GM12878 (cell line): ENCODE data around the gene NR2F2. TPM values are rescaled to one million over a fixed set of nuclear protein-coding genes. Genes with fewer than 3 reads are reported as not detected.

Experiments
- ATAC-seq: fragments of 200-7000 bp; cut with Tn5 transposase; 3 replicates; pipeline ENCODE4 v1.9.1; 2020; ENCODE audit warnings: mild to moderate bottlenecking, moderate library complexity
- BruUV-seq: library from RNA; stranded (reverse); fragments of 400-500 nt; replicated peaks from 2 replicates; lab custom pipeline; 2021; lab: Mats Ljungman, UMichigan
- CTCF ChIA-PET: fragments of 300-600 bp; sonication (Branson Sonifier 250); formaldehyde crosslinking; extraction: SDS; loops from one replicate; lab custom pipeline; 2021; ENCODE audit warnings: inconsistent platforms; lab: Yijun Ruan, JAX
- POLR2A ChIA-PET: fragments of 350-600 bp; formaldehyde crosslinking; extraction: SDS; loops from one replicate; lab custom pipeline; 2021; ENCODE audit warnings: inconsistent platforms; lab: Charles Lee
- RAD21 ChIA-PET: fragments of 300-600 bp; sonication (Branson Sonifier 250); formaldehyde crosslinking; loops from one replicate; lab custom pipeline; 2023; ENCODE audit warnings: antibody characterized with exemption; ENCODE audit not compliant: unreplicated experiment; lab: Charles Lee
- SMC1A ChIA-PET: fragments of 300-600 bp; sonication (Branson Sonifier 250); formaldehyde crosslinking; loops from one replicate; lab custom pipeline; 2023; ENCODE audit not compliant: unreplicated experiment, uncharacterized antibody; lab: Charles Lee
- DNase-seq: peaks from one replicate; pipeline ENCODE4 v3.0.0-alpha.2; 2011; ENCODE audit warnings: low read depth, low spot score
- FAIRE-seq: peaks from 3 replicates; lab custom pipeline; 2011; peaks lifted over from hg19 to GRCh38; lab: Jason Lieb, UNC
- H2AFZ ChIP-seq: 2 replicates; pipeline ENCODE4 v1.6.0; 2011; ENCODE audit warnings: low read depth, low read length, control low read depth; ENCODE audit not compliant: control insufficient read depth
- H3K27ac ChIP-seq: 2 replicates; pipeline ENCODE4 v1.5.1; 2011; ENCODE audit warnings: control low read depth; ENCODE audit not compliant: control insufficient read depth, insufficient read depth
- H3K27me3 ChIP-seq, 2 experiments: replicated peaks in 1 of 2; 2 replicates each; pipeline versions ENCODE4 v1.6.0 to v1.6.1; 2011; ENCODE audit warnings: low read length in 1 of 2; ENCODE audit not compliant: control insufficient read depth in 2 of 2, insufficient read depth in 2 of 2
- H3K36me3 ChIP-seq, 2 experiments: 2 replicates each; pipeline ENCODE4 v1.5.1; 2011; ENCODE audit warnings: low read length in 1 of 2; ENCODE audit not compliant: control insufficient read depth in 2 of 2, insufficient read depth in 2 of 2
- H3K4me1 ChIP-seq: 2 replicates; pipeline ENCODE4 v1.6.1; 2011; ENCODE audit warnings: mild to moderate bottlenecking, low read length, moderate library complexity, mixed read lengths; ENCODE audit not compliant: control insufficient read depth, insufficient read depth
- H3K4me2 ChIP-seq: 2 replicates; pipeline ENCODE4 v1.6.0; 2011; ENCODE audit warnings: control low read depth; ENCODE audit not compliant: control insufficient read depth, insufficient read depth
- H3K4me3 ChIP-seq: fragments of 200-600 bp; sonication (generic); 2 replicates; pipeline ENCODE4 v1.5.1; 2016
- H3K79me2 ChIP-seq: 2 replicates; pipeline ENCODE4 v1.6.0; 2011; ENCODE audit warnings: low read length; ENCODE audit not compliant: control insufficient read depth, insufficient read depth
- H3K9ac ChIP-seq: 2 replicates; pipeline ENCODE4 v1.8.0; 2011; ENCODE audit warnings: low read length, control low read depth, mixed read lengths; ENCODE audit not compliant: control insufficient read depth, insufficient read depth
- H3K9me3 ChIP-seq: replicated peaks from 3 replicates; pipeline ENCODE4 v1.5.1; 2011; ENCODE audit warnings: mild to moderate bottlenecking, low read length; ENCODE audit not compliant: control insufficient read depth, insufficient read depth
- H4K20me1 ChIP-seq: 2 replicates; pipeline ENCODE4 v1.6.0; 2011; ENCODE audit not compliant: control insufficient read depth, insufficient read depth
- MLLT1 ChIP-seq: fragments of 450-650 bp; IDR thresholded peaks from 2 replicates; pipeline ENCODE4 v1.6.1; 2016; ENCODE audit warnings: mild to moderate bottlenecking
- PKNOX1 ChIP-seq: fragments of 450-650 bp; IDR thresholded peaks from 2 replicates; pipeline ENCODE4 v1.6.1; 2016; ENCODE audit warnings: mild to moderate bottlenecking
- SIN3A ChIP-seq: IDR thresholded peaks from 2 replicates; pipeline ENCODE4 v1.6.1; 2012; ENCODE audit warnings: low read depth, low read length, improper control_type of control experiment
- SKIL ChIP-seq: fragments of 450-650 bp; IDR thresholded peaks from 2 replicates; pipeline ENCODE4 v1.6.1; 2017; ENCODE audit warnings: mild to moderate bottlenecking, low read depth, inconsistent platforms; ENCODE audit not compliant: poor library complexity, severe bottlenecking
- SUZ12 ChIP-seq: fragments of 200-600 bp; sonication (generic); IDR thresholded peaks from one replicate; pipeline ENCODE4 v1.6.1; 2018; ENCODE audit warnings: antibody characterized with exemption, mild to moderate bottlenecking; ENCODE audit not compliant: unreplicated experiment
- ZBTB33 ChIP-seq: fragments of 450-650 bp; IDR thresholded peaks from 2 replicates; pipeline ENCODE4 v1.6.1; 2017; ENCODE audit warnings: mild to moderate bottlenecking
- WGBS: methylation state at CpG from one replicate; pipeline ENCODE4 v1.1.6; 2016; ENCODE audit warnings: low lambda C conversion rate; ENCODE audit not compliant: insufficient replicate concordance, insufficient coverage; ENCODE audit errors: missing lambda C conversion rate; 5-methylcytosine and 5-hydroxymethylcytosine counted together
- in situ Hi-C: fragments of 300-500 bp; cut with MboI; formaldehyde crosslinking; loops from 9 replicates; pipeline ENCODE4 v1.14.3; 2018; ENCODE audit warnings: mixed read lengths
- intact Hi-C: fragments of 100-400 bp; cut with micrococcal nuclease; formaldehyde crosslinking; loops from one replicate; pipeline ENCODE4 v1.14.2; 2022; ENCODE audit not compliant: unreplicated experiment
- polyA plus RNA-seq, 11 experiments: library from polyadenylated mRNA; depleted of rRNA in 4 of 11; unstranded in 6 of 11; stranded (reverse) in 5 of 11; fragments of >200 nt; fragmentation: Nextera tagmentation in 4 of 11; fragmentation: Illumina TruSeq in 1 of 11; extraction: Ambion mirVana in 4 of 11; extraction: Trizol in 1 of 11; gene quantifications; 1 replicate in 1 of 11; 2 replicates in 10 of 11; pipeline versions ENCODE4 v1.2.1 to v1.2.3, GENCODE V29; 2011 to 2016; ENCODE audit warnings: inconsistent platforms in 2 of 11, missing spikeins in 2 of 11, low read depth in 1 of 11
- total RNA-seq, 4 experiments: library from RNA; depleted of rRNA in 3 of 4; stranded (reverse); fragments of >200 nt in 3 of 4; fragmentation: Illumina TruSeq in 1 of 4; extraction: Trizol in 1 of 4; gene quantifications; 2 replicates each; pipeline versions ENCODE4 v1.2.1 to v1.2.3, GENCODE V29; 2013 to 2021

Gene NR2F2
- total and polyA plus RNA-seq, 10 of the 15 experiments (the other 5 are each of a cell fraction or from before 2014, with no cell fraction given): 1.1 to 10.1 (median 3.2) TPM

- Histone ChIP-seq H3K36me3 (no peaks in the 10 kb centered on the region), H3K4me2 (peak overlapping the region; percentile 71), H3K9me3 (no peaks in the 10 kb centered on the region; the same call in 2 of the 3 replicates), H4K20me1 (no peaks in the 10 kb centered on the region), H3K27ac (no peak overlapping the region), H3K79me2 (no peaks in the 10 kb centered on the region; the same call in 1 of the 2 replicates), H3K4me1 (peaks cover 6% of the 10 kb centered on the region; the same call in 1 of the 2 replicates), H2AFZ (no peak overlapping the region; the same call in 1 of the 2 replicates), H3K27me3 (peaks cover 0 to 16% of the 10 kb centered on the region in 2 experiments; a peak in 1 of 4 replicates), H3K9ac (no peak overlapping the region), H3K4me3 (no peak overlapping the region)
- no peak for FAIRE-seq
- ChIA-PET CTCF (interaction anchor here (0.7 to 7.2 kb wide), 7 partner anchors 12 to 1426 kb away, joined by 3 to 212 read pairs (median 34); no protein-coding TSS in a partner anchor), POLR2A (interaction anchor here (0.6 to 7.4 kb wide), 2 partner anchors 12 to 697 kb away, joined by 3 to 163 read pairs; no protein-coding TSS in a partner anchor), SMC1A (interaction anchor here (0.7 to 7.4 kb wide), 11 partner anchors 11 to 1070 kb away, joined by 3 to 105 read pairs (median 7); no protein-coding TSS in a partner anchor), RAD21 (interaction anchor here (0.8 to 7.6 kb wide), 11 partner anchors 7 to 1415 kb away, joined by 3 to 252 read pairs (median 5); no protein-coding TSS in a partner anchor)
- no TSS peak for BruUV-seq
- no peak for DNase-seq
- TF ChIP-seq MLLT1 (0 out of 2 replicates have a peak, but pooled peaks have one; percentile 24), SIN3A (0 out of 2 replicates have a peak, but pooled peaks have one; percentile 1), SUZ12 (no peak), PKNOX1 (peak; percentile 52), SKIL (no peak), ZBTB33 (no peak)
- in situ Hi-C loops (loop anchor here (10.0 kb wide), 1 partner anchor 905 kb away; no protein-coding TSS in a partner anchor), intact Hi-C loops (loop anchor here (5.0 kb wide), 7 partner anchors 67 to 908 kb away; no protein-coding TSS in a partner anchor)
- 34% methylated on average over 8 of the region's 8 CpGs for WGBS
- ATAC-seq: 0 out of 3 replicates have a peak, but pooled peaks have one; percentile 5
Observed at GRCh38 chr15:96329403-96329981, 1.0 kb upstream of the NR2F2 start.
